GM12878 (cell line): ENCODE measurements around the gene ULK4. TPM values are rescaled to one million over a fixed set of nuclear protein-coding genes. Genes with fewer than 3 reads are reported as not detected.

Experiments used
- ASH2L ChIP-seq: fragments of 300-600, 200-600 bp; sonication (generic); IDR thresholded peaks from 2 replicates; pipeline ENCODE4 v1.6.1; 2017; ENCODE audit warnings: low read depth, mild to moderate bottlenecking, borderline replicate concordance
- BCL3 ChIP-seq: IDR thresholded peaks from 2 replicates; pipeline ENCODE4 v1.6.1; 2011; ENCODE audit warnings: borderline replicate concordance, low read depth, mild to moderate bottlenecking, moderate library complexity, low read length; ENCODE audit not compliant: insufficient read depth, poor library complexity, severe bottlenecking
- CHD2 ChIP-seq: IDR thresholded peaks from 2 replicates; pipeline ENCODE4 v1.6.1; 2011; ENCODE audit warnings: low read depth, low read length, improper control_type of control experiment, borderline replicate concordance
- CREM ChIP-seq: IDR thresholded peaks from 2 replicates; pipeline ENCODE4 v1.6.1; 2014; ENCODE audit warnings: antibody characterized with exemption, low read depth
- E2F4 ChIP-seq: IDR thresholded peaks from 2 replicates; pipeline ENCODE4 v1.6.1; 2012; ENCODE audit warnings: low read depth, low read length, improper control_type of control experiment
- EED ChIP-seq: sonication (generic); IDR thresholded peaks from 2 replicates; pipeline ENCODE4 v1.6.1; 2016; ENCODE audit warnings: antibody characterized with exemption, low read depth
- EP300 ChIP-seq, 2 experiments: fragments of 150-350 bp in 1 of 2; IDR thresholded peaks; 2 replicates each; pipeline ENCODE4 v1.6.1; 2011 to 2012; ENCODE audit warnings: low read depth in 2 of 2, low read length in 2 of 2, borderline replicate concordance in 1 of 2, improper control_type of control experiment in 1 of 2, inconsistent platforms in 1 of 2; ENCODE audit not compliant: control insufficient read depth in 1 of 2
- ETV6 ChIP-seq, 2 experiments: fragments of 450-650 bp in 1 of 2; IDR thresholded peaks in 1 of 2; conservative IDR thresholded peaks in 1 of 2; 2 replicates each; pipeline ENCODE4 v1.6.1; 2014; ENCODE audit warnings: antibody characterized with exemption in 1 of 2, borderline replicate concordance in 1 of 2, low read depth in 1 of 2, mild to moderate bottlenecking in 1 of 2, moderate library complexity in 1 of 2
- FOXM1 ChIP-seq: IDR thresholded peaks from 2 replicates; pipeline ENCODE4 v1.6.1; 2012; ENCODE audit warnings: low read depth, mild to moderate bottlenecking, inconsistent platforms, low read length, moderate library complexity
- GABPA ChIP-seq: IDR thresholded peaks from 2 replicates; pipeline ENCODE4 v1.6.1; 2014; ENCODE audit warnings: antibody characterized with exemption, low read depth, mild to moderate bottlenecking, inconsistent platforms
- HCFC1 ChIP-seq: fragments of 150-350 bp; IDR thresholded peaks from 2 replicates; pipeline ENCODE4 v1.6.1; 2014; ENCODE audit warnings: low read length
- IRF3 ChIP-seq: fragments of 450-650 bp; IDR thresholded peaks from 2 replicates; pipeline ENCODE4 v1.6.1; 2014; ENCODE audit warnings: mild to moderate bottlenecking
- IRF5 ChIP-seq: fragments of 450-650 bp; IDR thresholded peaks from 2 replicates; pipeline ENCODE4 v1.6.1; 2017; ENCODE audit warnings: borderline replicate concordance
- JUNB ChIP-seq: IDR thresholded peaks from 2 replicates; pipeline ENCODE4 v1.6.1; 2016; ENCODE audit warnings: antibody characterized with exemption, mild to moderate bottlenecking
- MAX ChIP-seq: IDR thresholded peaks from 2 replicates; pipeline ENCODE4 v1.6.1; 2012; ENCODE audit warnings: low read depth, low read length, improper control_type of control experiment
- NFIC ChIP-seq: IDR thresholded peaks from 2 replicates; pipeline ENCODE4 v1.6.1; 2012; ENCODE audit warnings: low read depth, mild to moderate bottlenecking, inconsistent platforms, low read length, moderate library complexity
- NR2C2 ChIP-seq: IDR thresholded peaks from 2 replicates; pipeline ENCODE4 v1.6.1; 2011; ENCODE audit warnings: borderline replicate concordance, low read depth; ENCODE audit not compliant: control insufficient read depth, insufficient read length
- NR2F1 ChIP-seq: fragments of 450-650 bp; conservative IDR thresholded peaks from 2 replicates; pipeline ENCODE4 v1.6.1; 2017; ENCODE audit warnings: mild to moderate bottlenecking
- PAX5 ChIP-seq: IDR thresholded peaks from 2 replicates; pipeline ENCODE4 v1.6.1; 2011; ENCODE audit warnings: low read depth, low read length, borderline replicate concordance
- PML ChIP-seq: IDR thresholded peaks from 2 replicates; pipeline ENCODE4 v1.6.1; 2012; ENCODE audit warnings: low read length, inconsistent platforms
- RUNX3 ChIP-seq: IDR thresholded peaks from 2 replicates; pipeline ENCODE4 v1.6.1; 2012; ENCODE audit warnings: low read length, inconsistent platforms
- SIN3A ChIP-seq: IDR thresholded peaks from 2 replicates; pipeline ENCODE4 v1.6.1; 2012; ENCODE audit warnings: low read depth, low read length, improper control_type of control experiment
- SIX5 ChIP-seq: IDR thresholded peaks from 2 replicates; pipeline ENCODE4 v1.6.1; 2011; ENCODE audit warnings: mild to moderate bottlenecking, low read depth, low read length, moderate library complexity; ENCODE audit not compliant: severe bottlenecking
- TCF7 ChIP-seq: IDR thresholded peaks from 2 replicates; pipeline ENCODE4 v1.6.1; 2014; ENCODE audit warnings: antibody characterized with exemption, borderline replicate concordance
- YY1 ChIP-seq: IDR thresholded peaks from 2 replicates; pipeline ENCODE4 v1.6.1; 2011; ENCODE audit warnings: low read depth, mild to moderate bottlenecking, low read length
- ZNF207 ChIP-seq: fragments of 450-650 bp; IDR thresholded peaks from 2 replicates; pipeline ENCODE4 v1.6.1; 2014; ENCODE audit warnings: antibody characterized with exemption, mild to moderate bottlenecking, borderline replicate concordance
- polyA plus RNA-seq, 11 experiments: library from polyadenylated mRNA; depleted of rRNA in 4 of 11; unstranded in 6 of 11; stranded (reverse) in 5 of 11; fragments of >200 nt; fragmentation: Nextera tagmentation in 4 of 11; fragmentation: Illumina TruSeq in 1 of 11; extraction: Ambion mirVana in 4 of 11; extraction: Trizol in 1 of 11; gene quantifications; 1 replicate in 1 of 11; 2 replicates in 10 of 11; pipeline versions ENCODE4 v1.2.1 to v1.2.3, GENCODE V29; 2011 to 2016; ENCODE audit warnings: inconsistent platforms in 2 of 11, missing spikeins in 2 of 11, low read depth in 1 of 11
- total RNA-seq, 4 experiments: library from RNA; depleted of rRNA in 3 of 4; stranded (reverse); fragments of >200 nt in 3 of 4; fragmentation: Illumina TruSeq in 1 of 4; extraction: Trizol in 1 of 4; gene quantifications; 2 replicates each; pipeline versions ENCODE4 v1.2.1 to v1.2.3, GENCODE V29; 2013 to 2021

Gene ULK4
- total and polyA plus RNA-seq, 10 of the 15 experiments (the other 5 are each of a cell fraction or from before 2014, with no cell fraction given), result 3.5 to 7.6 (median 6.3) TPM

GRCh38 chr3:41836360-41837134 lies 125.4 kb downstream of the ULK4 start (continued):
- TF ChIP-seq PAX5, result peak; percentile 43; the same call in 1 of the 2 replicates
- TF ChIP-seq RUNX3, result peak; percentile 95
- no peak for TF ChIP-seq YY1
- no peak for TF ChIP-seq IRF5
- TF ChIP-seq BCL3, result peak; percentile 30
- TF ChIP-seq ZNF207, result no peak
- TF ChIP-seq CREM, result peak; percentile 79
- TF ChIP-seq ASH2L, result no peak
- peak; percentile 64; the same call in 1 of the 2 replicates for TF ChIP-seq PML
- no peak for TF ChIP-seq NR2F1
- peak in 1 of 2 experiments; percentile 57; a peak in 2 of 4 replicates for TF ChIP-seq ETV6 (conservative IDR thresholded peaks at IDR 0.05 in 1 of 2, IDR thresholded peaks at IDR 0.05 in 1 of 2; ENCODE audit: borderline replicate concordance in 1 of 2, low read depth in 1 of 2)
- peak in 1 of 2 experiments; percentile 52; a peak in 1 of 4 replicates for TF ChIP-seq EP300 (IDR thresholded peaks at IDR 0.05; ENCODE audit: borderline replicate concordance in 1 of 2, control insufficient read depth in 1 of 2, low read depth in 2 of 2, low read length in 2 of 2)
- peak; percentile 98 for TF ChIP-seq JUNB
- TF ChIP-seq SIX5, result no peak
- peak; percentile 98 for TF ChIP-seq NFIC
- peak; percentile 83 for TF ChIP-seq EED
- peak; percentile 74 for TF ChIP-seq TCF7
- peak; percentile 64 for TF ChIP-seq GABPA
- no peak for TF ChIP-seq CHD2
- TF ChIP-seq HCFC1, result no peak
- TF ChIP-seq NR2C2, result no peak
- no peak for TF ChIP-seq SIN3A
- TF ChIP-seq FOXM1, result peak; percentile 92
- TF ChIP-seq MAX, result no peak
- TF ChIP-seq IRF3, result no peak
- no peak for TF ChIP-seq E2F4
